A673 (cell line): Measurements from ENCODE around the gene HSF2. TPM values are rescaled to one million over a fixed set of nuclear protein-coding genes. Genes with fewer than 3 reads are reported as not detected.
"Not testable (repeated sequence)": the region's sequence is repeated elsewhere in the genome, so short reads cannot be mapped to it uniquely, and the experiment has no call there.

Experiments used
- BruUV-seq: library from RNA; stranded (reverse); fragments of 400-500 nt; replicated peaks from 2 replicates; lab custom pipeline; 2021; lab: Mats Ljungman, UMichigan
- CTCF ChIA-PET: fragments of 300-600 bp; sonication (Branson Sonifier 250); formaldehyde crosslinking; loops from one replicate; lab custom pipeline; 2022; ENCODE audit warnings: antibody characterized with exemption; lab: Charles Lee
- POLR2A ChIA-PET: fragments of 300-600 bp; sonication (Branson Sonifier 250); formaldehyde crosslinking; loops from one replicate; lab custom pipeline; 2022; ENCODE audit warnings: antibody characterized with exemption; ENCODE audit not compliant: low non-redundant PET; lab: Charles Lee
- DNase-seq: peaks from one replicate; pipeline ENCODE4 v3.0.0-alpha.2; 2015; ENCODE audit warnings: low spot score
- H3K27ac ChIP-seq: fragments of 200-600 bp; sonication (generic); 2 replicates; pipeline ENCODE4 v1.5.1; 2016; ENCODE audit warnings: mixed run types, low read depth, mild to moderate bottlenecking, mixed read lengths, antibody characterized with exemption, low read length; ENCODE audit not compliant: poor library complexity, severe bottlenecking
- H3K27me3 ChIP-seq: fragments of 200-600 bp; sonication (generic); replicated peaks from 2 replicates; pipeline ENCODE4 v1.6.1; 2017; ENCODE audit warnings: mixed run types, low read depth, mild to moderate bottlenecking, mixed read lengths, antibody characterized with exemption, low read length; ENCODE audit not compliant: insufficient read depth, poor library complexity
- H3K36me3 ChIP-seq: fragments of 200-600 bp; sonication (generic); 2 replicates; pipeline ENCODE4 v1.6.1; 2016; ENCODE audit warnings: mixed run types, mild to moderate bottlenecking, mixed read lengths, antibody characterized with exemption, low read length; ENCODE audit not compliant: insufficient read depth, poor library complexity, severe bottlenecking
- H3K4me1 ChIP-seq: fragments of 200-600 bp; sonication (generic); 2 replicates; pipeline ENCODE4 v1.6.1; 2017; ENCODE audit warnings: mixed run types, mild to moderate bottlenecking, mixed read lengths, antibody characterized with exemption, low read length; ENCODE audit not compliant: insufficient read depth, poor library complexity, severe bottlenecking
- H3K4me3 ChIP-seq: fragments of 200-600 bp; sonication (generic); 2 replicates; pipeline ENCODE4 v1.5.1; 2016; ENCODE audit warnings: low read depth, mixed run types, mild to moderate bottlenecking, mixed read lengths, low read length; ENCODE audit not compliant: poor library complexity, severe bottlenecking
- H3K9me3 ChIP-seq: fragments of 200-600 bp; sonication (generic); 2 replicates; pipeline ENCODE4 v1.6.1; 2016; ENCODE audit warnings: mixed run types, low read depth, mild to moderate bottlenecking, mixed read lengths, antibody characterized with exemption, low read length; ENCODE audit not compliant: poor library complexity, severe bottlenecking
- EZH2 ChIP-seq: fragments of 200-600 bp; sonication (generic); IDR thresholded peaks from 2 replicates; pipeline ENCODE4 v1.6.1; 2017; ENCODE audit warnings: borderline replicate concordance, low read depth, mild to moderate bottlenecking, mixed read lengths, antibody characterized with exemption, low read length; ENCODE audit not compliant: poor library complexity, severe bottlenecking
- intact Hi-C: fragments of 100-400 bp; cut with micrococcal nuclease; formaldehyde crosslinking; loops from one replicate; pipeline ENCODE4 v1.10.0; 2022; ENCODE audit not compliant: unreplicated experiment
- total RNA-seq: library from RNA; stranded (reverse); gene quantifications from 2 replicates; pipeline ENCODE4 v1.2.3, GENCODE V29; 2021
- TF ChIP-seq, protein P1 (sequence below): fragments of 300-800, 200-600 bp; sonication (generic); conservative IDR thresholded peaks from 2 replicates; pipeline ENCODE4 v1.5.1; 2017; ENCODE audit warnings: low read depth, mild to moderate bottlenecking, antibody characterized with exemption, low read length, moderate library complexity, mixed read lengths

The HSF2 gene
- total RNA-seq, 1 experiment from 2014 or later: 27.5 TPM

DNA sequence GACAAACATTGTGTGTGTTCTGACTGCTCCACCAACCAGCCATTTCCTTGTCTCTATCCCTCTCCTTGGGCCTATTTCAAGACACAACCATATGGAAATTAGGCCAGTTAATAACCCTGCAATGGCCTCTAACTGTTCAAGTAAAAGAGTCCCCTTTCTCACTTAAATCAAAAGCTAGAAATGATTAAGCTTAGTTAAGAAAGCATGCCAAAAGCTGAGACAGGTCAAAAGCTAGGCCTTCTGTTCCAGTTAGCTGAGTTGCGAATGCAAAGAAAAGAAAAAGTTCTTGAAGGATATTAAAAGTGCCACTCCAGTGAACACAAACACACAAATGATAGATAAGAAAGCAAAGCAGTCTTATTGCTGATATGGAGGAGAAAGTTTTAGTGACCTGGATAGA, 49.6 kb downstream of the HSF2 start:
- POLR2A ChIA-PET: no interaction called here
- CTCF ChIA-PET: interaction anchor here (0.9 kb wide), 1 partner anchor 31 kb away, joined by 3 read pairs; no protein-coding TSS in a partner anchor
- no TSS peak for BruUV-seq
- DNase-seq: no peak
- Histone ChIP-seq H3K4me3 (no peak overlapping the region), H3K4me1 (no peaks in the 10 kb centered on the region), H3K36me3 (peaks cover 85% of the 10 kb centered on the region), H3K27ac (no peak overlapping the region), H3K9me3 (no peaks in the 10 kb centered on the region), H3K27me3 (no peaks in the 10 kb centered on the region)
- intact Hi-C loops: no loop called here
- TF ChIP-seq, protein P1, sequence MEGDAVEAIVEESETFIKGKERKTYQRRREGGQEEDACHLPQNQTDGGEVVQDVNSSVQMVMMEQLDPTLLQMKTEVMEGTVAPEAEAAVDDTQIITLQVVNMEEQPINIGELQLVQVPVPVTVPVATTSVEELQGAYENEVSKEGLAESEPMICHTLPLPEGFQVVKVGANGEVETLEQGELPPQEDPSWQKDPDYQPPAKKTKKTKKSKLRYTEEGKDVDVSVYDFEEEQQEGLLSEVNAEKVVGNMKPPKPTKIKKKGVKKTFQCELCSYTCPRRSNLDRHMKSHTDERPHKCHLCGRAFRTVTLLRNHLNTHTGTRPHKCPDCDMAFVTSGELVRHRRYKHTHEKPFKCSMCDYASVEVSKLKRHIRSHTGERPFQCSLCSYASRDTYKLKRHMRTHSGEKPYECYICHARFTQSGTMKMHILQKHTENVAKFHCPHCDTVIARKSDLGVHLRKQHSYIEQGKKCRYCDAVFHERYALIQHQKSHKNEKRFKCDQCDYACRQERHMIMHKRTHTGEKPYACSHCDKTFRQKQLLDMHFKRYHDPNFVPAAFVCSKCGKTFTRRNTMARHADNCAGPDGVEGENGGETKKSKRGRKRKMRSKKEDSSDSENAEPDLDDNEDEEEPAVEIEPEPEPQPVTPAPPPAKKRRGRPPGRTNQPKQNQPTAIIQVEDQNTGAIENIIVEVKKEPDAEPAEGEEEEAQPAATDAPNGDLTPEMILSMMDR: no peak

DNA sequence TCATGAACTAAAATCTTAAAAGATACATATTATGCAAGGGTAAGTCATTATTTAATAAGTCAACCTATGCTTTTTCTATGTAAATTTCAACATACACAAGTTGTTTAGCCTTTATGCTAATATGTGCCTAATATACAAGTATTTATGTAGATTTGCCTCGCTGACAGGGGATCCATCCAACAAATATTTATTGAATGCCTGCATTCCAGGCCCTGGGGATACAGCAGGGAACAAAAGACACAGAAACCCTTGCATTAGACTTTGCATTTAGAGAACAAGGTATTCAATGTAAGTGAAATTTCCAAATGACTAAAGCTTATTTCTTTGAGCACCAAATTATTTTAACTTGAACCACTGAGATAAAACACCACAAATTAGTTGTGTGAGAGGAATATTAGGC, 53.1 kb downstream of the HSF2 start:
- H3K4me3 ChIP-seq: no peak overlapping the region
- H3K4me1 ChIP-seq: no peaks in the 10 kb centered on the region
- intact Hi-C loops: no loop called here
- no peak overlapping the region for H3K27ac ChIP-seq
- CTCF ChIA-PET: no interaction called here
- no peaks in the 10 kb centered on the region for H3K9me3 ChIP-seq
- POLR2A ChIA-PET: no interaction called here
- DNase-seq: no peak
- H3K36me3 ChIP-seq: peaks cover 78% of the 10 kb centered on the region
- no TSS peak for BruUV-seq
- TF ChIP-seq, protein P1: no peak
- TF ChIP-seq EZH2: no peak
- H3K27me3 ChIP-seq: no peaks in the 10 kb centered on the region

DNA sequence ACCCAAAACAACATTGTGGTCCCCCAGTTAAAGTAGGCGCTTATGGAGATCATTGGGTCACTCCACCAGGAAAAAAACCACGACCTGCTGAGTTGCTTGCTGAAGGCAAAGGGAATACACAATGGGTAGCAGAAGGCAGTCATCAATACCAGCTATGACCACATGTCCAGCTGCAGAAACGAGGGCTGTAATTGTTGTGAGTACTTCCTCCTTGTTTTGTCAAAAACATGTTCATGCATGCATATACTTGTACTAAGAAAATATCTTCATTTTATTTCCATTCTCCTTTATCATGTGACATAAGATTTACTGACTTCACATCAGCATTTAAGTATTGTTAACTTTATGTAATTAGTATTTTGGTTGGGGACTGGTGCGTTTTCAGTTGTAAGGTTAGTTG, 55.2 kb downstream of the HSF2 start:
- Histone ChIP-seq H3K27ac (no peak overlapping the region), H3K9me3 (no peaks in the 10 kb centered on the region), H3K36me3 (peaks cover 62% of the 10 kb centered on the region), H3K27me3 (no peaks in the 10 kb centered on the region), H3K4me1 (peaks cover 4% of the 10 kb centered on the region), H3K4me3 (no peak overlapping the region)
- DNase-seq: no peak
- ChIA-PET CTCF (no interaction called here), POLR2A (no interaction called here)
- BruUV-seq: no TSS peak
- TF ChIP-seq, protein P1: no peak
- TF ChIP-seq EZH2: no peak
- intact Hi-C loops: no loop called here

DNA sequence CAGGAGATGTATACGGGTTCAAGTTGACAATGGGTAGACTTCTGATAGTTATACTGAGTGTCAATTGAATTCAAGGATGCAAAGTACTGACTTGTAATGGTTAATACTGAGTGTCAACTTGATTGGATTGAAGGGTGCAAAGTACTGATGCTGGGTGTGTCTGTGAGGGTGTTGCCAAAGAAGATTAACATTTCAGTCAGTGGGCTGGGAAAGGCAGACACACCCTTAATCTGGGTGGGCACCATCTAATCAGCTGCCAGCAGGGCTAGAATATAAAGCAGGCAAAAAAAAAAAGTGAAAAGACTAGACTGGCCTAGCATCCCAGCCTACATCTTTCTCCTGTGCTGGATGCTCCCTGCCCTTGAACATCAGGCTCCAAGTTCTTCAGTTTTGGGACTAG, 55.7 kb downstream of the HSF2 start:
- CTCF ChIA-PET, H3K27ac ChIP-seq, H3K4me3 ChIP-seq, H3K4me1 ChIP-seq, H3K27me3 ChIP-seq, intact Hi-C loops, POLR2A ChIA-PET, BruUV-seq, DNase-seq, H3K9me3 ChIP-seq: not testable (repeated sequence)
- peaks cover 58% of the 10 kb centered on the region for H3K36me3 ChIP-seq
